CD4-positive, alpha-beta T cell treated with Interleukin-2 at 100 ng/mL for 4 hours (primary cell): ENCODE measurements around the gene PIK3R2.
A peak's percentile ranks its signal among the peaks of the same experiment; 100 is the strongest.
"Not testable (repeated sequence)": the region's sequence is repeated elsewhere in the genome, so short reads cannot be mapped to it uniquely, and the experiment has no call there.

Experiments
- DNase-seq: peaks from one replicate; pipeline ENCODE4 v3.0.0-alpha.2; 2020; ENCODE audit warnings: low spot score

PIK3R2 gene

DNA sequence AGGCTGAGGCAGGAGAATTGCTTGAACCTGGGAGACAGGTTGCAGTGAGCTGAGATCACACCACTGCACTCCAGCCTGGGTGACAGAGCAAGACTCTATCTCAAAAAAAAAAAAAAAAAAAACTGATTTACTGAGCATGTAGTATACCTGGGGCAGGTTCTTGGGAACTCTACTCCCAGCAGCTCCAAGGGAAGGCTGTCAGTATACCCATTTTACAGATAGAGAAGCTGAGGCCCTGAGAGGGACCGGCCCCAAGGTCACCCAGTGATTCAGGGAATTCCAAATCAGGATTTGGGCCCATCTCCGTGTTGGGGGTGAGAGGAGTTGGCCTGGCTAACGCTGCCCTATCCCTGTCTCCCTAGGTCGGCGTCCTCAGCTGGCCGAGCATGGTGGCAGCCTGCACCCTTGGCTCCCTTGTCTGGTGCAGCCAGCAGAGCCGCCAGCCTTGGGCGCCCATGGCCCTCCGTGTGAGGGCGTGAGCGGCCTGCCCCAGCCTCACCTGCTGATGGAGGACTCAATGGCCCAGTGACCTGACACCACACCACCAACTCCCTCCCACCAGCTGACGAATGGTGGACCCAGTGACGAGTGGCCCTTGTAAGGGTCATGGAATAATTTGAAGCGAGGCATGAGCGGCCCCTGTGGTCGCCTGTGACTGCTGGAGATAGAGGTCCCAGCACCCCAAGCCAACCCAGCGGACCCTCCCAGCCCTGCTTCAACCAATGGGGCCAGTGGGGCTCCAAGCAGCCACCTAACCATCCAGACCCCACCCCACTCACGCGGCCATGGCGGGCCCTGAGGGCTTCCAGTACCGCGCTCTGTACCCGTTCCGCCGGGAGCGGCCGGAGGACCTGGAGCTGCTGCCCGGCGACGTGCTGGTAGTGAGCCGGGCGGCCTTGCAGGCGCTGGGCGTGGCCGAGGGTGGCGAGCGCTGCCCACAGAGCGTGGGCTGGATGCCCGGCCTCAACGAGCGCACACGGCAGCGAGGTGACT, 2.4 kb downstream of the PIK3R2 start:
- no peak for DNase-seq

DNA sequence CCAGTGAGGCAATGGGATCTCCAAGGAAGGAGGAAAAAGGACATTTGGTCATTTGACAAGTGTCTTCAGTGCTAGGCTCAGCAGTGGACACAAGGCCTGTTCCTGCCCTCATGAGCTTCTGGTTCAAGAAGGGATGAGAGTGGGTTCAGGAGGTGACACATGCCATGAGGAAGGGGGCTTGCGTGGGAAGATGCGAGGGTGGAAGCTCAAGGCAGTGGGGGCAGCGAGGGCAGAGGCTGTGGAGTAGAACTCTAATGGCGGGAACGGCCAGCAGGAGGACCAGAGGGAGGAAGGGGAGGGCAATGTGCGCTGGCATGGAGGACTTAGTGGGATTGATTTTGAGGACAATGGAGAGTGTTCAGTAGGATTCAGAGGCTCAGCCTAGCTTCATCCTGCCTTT, 3.3 kb downstream of the PIK3R2 start:
- no peak for DNase-seq

GRCh38 chr19:18156841-18157464, 4.0 kb downstream of the PIK3R2 start:
- no peak for DNase-seq

GRCh38 chr19:18157465-18158063, 4.6 kb downstream of the PIK3R2 start:
- no peak for DNase-seq

DNA sequence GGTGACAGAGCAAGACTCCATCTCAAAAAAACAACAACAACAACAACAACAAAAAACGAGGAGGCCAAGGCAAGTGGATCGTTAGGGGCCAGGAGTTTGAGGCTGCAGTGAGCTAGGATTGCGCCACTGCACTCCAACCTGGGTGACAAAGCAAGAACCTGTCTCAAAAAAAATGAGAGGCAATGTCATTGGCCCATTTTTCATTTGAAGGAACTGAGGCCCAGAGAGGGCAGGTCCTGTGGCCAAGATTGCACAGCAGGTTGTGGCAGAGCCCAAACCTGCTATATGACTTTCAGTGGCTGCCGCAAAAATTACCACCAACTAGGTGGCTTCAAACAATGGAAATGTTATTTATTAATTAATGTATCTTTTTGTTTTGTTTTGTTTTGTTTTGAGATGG, 5.5 kb downstream of the PIK3R2 start:
- DNase-seq = no peak

DNA sequence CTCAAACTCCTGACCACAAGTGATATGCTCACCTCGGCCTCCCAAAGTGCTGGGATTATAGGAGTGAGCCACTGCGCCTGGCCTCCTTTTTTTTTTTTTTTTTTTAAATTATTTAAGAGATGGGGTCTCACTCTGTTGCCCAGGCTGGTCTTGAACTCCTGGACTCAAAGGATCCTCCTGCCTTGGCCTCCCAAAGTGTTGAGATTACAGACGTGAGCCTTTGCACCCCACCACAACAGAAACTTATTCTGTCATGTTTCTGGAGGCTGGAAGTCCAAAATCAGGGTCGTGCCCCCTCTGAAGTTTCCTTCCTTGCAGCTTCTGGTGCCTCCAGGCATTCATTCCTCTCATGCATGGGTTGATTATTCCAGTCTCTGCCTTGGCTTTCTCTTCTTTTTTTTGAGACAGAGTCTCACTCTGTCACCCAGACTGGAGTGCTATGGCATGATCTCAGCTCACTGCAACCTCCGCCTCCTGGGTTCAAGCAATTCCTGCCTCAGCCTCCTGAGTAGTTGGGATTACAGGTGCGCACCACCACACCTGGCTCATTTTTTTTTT, 6.2 kb downstream of the PIK3R2 start:
- DNase-seq = not testable (repeated sequence)

GRCh38 chr19:18159810-18160209, 6.8 kb downstream of the PIK3R2 start:
- no peak for DNase-seq

- no peak for DNase-seq
These were observed 7.6 kb downstream of the PIK3R2 start for GRCh38 chr19:18160493-18160970.

GRCh38 chr19:18160971-18161635, 8.1 kb downstream of the PIK3R2 start:
- DNase-seq = peak; percentile 81

GRCh38 chr19:18161636-18162002, 8.7 kb downstream of the PIK3R2 start:
- no peak for DNase-seq

- no peak for DNase-seq
These were observed 11.1 kb downstream of the PIK3R2 start for GRCh38 chr19:18164072-18164471.

DNA sequence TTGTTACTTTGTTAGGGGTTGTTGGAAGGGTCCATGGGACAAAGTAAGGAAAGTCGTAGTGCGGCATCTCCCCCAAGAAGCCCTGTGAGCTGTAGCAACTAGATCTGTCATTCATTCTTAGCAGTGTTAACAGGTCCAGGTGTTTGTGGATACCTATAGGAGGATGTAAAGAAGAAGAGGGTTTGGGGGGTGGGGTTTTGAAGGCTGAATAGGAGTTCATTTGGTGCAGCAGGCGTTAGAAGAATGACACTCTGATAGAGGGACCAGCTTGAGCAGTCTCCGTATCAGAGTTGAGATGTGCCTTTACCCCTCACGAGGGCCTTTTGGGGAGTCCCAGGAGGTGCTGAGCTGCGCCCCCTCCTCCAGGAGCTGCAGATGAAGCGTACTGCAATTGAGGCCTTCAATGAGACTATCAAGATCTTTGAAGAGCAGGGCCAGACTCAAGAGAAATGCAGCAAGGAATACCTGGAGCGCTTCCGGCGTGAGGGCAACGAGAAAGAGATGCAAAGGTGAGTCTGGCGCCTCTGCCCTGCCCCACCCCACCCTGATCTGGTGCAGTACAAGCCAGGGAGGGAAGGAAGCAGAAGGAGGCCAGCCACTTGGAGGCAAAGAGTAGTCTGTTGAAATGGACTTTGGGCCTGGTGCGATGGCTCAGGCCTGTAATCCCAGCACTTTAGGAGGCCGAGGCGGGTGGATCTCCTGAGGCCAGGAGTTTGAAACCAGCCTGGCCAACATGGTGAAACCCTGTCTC, 13.0 kb downstream of the PIK3R2 start:
- DNase-seq = no peak

DNA sequence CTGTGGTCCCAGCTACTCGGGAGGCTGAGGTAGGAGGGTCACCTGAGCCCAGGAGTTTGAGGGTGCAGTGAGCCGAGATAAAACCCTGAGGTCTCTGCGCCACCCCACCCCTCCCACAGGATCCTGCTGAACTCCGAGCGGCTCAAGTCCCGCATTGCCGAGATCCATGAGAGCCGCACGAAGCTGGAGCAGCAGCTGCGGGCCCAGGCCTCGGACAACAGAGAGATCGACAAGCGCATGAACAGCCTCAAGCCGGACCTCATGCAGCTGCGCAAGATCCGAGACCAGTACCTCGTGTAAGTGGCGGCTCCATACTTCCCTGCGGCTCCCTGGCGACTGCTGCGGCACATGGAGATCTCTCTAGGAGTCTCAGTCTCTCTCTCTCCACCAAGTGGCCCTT, 14.0 kb downstream of the PIK3R2 start:
- no peak for DNase-seq

DNA sequence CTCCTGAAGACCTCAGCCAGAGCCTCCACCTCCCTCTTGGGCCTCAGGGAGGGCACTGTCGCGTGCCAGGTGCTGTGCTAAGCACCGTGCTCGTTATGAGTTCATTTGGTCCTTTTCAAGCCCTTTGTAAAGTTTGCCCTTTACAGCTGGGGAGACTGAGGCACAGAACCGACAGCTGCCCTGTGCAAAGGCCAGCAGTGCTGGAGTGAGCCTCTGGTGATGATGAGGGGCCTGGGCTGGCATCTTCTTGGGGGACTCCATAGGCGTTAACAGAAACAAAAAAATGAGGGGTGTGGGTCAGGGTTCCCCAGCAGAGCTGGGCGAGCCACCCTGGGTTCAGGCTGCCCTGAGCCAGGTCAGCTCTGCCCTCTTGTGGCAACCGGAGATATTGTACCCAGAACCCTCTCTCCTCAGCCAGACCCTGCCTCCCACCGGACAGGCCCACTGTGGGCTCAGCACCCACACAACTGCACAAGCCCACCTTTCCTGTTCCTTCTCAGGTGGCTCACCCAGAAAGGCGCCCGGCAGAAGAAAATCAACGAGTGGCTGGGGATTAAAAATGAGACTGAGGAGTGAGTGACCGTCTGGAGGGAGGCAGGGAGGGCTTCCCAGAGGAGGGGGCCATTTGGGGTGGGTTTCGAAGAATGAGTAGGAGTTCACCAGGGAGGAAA, 15.1 kb downstream of the PIK3R2 start:
- peak; percentile 70 for DNase-seq

GRCh38 chr19:18168673-18169381, 15.9 kb downstream of the PIK3R2 start:
- DNase-seq = no peak

GRCh38 chr19:18170714-18171255, 17.8 kb downstream of the PIK3R2 start:
- DNase-seq = no peak

GRCh38 chr19:18171605-18172327, 18.8 kb downstream of the PIK3R2 start:
- DNase-seq = no peak

DNA sequence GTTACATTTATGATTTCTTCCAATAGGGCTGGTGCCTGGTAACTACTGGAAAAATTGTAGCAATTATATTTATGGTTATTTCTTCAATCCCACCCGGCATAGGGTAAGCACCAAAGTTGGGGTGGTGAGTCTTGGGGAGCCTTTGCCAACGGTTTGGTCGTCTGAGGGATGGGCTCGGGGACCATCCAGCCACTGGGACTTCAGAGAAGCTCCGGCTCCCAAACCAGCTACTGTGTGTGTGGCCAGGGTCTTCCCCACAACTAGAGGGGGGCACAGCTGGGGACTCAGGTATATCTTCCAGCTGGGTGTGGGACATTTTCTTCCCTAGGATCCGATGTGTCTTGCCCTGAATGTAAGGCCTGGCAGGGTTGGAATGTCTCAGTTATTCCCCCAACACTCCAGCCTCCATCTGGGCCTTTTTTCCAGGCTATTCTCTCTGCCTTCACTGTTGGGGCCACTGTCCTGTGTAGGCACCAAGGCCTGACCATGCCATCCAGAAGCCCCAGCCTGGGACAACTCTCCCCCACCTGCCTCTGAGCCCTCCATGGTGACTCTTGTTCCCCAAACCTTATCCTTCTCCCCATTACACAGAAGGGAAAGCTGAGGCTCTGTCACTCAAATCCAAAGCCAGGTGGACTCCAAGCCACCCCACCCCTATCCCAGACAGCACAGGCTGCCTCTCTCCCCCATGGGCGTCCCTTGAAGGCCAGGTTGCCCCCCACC, 19.5 kb downstream of the PIK3R2 start:
- no peak for DNase-seq
